ENCODE results near the gene PRKAG3.

The PRKAG3 gene

DNA sequence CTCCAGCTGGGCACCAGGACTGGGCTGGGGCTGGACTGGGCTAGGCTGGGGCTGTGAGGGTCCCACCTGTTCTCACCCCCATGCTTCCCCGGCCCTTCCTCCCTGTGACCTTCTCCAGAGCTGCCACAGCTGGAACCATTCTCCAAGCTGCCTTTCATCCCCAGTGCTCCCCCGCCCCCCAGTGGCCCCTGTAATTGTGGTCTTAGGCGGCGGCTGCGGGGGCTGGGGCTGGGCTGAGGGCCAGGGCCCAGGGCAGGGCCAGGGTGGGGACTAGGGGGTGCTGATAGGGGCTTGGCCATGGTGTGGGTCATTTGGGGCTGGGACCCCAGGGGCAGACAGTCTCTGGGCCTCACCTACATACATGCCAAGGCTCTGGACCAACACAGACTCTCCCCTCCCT lies 46.3 kb upstream of the PRKAG3 start:
- DNase-seq (ENCODE audit: extremely low read depth, low read depth): no peak
- TF ChIP-seq CTCF (IDR thresholded peaks at IDR 0.05; ENCODE audit: low read depth, low read length, missing control alignments): no peak
- no peak overlapping the region for H3K4me3 ChIP-seq (replicated peaks; ENCODE audit: low read depth, low read length)

DNA sequence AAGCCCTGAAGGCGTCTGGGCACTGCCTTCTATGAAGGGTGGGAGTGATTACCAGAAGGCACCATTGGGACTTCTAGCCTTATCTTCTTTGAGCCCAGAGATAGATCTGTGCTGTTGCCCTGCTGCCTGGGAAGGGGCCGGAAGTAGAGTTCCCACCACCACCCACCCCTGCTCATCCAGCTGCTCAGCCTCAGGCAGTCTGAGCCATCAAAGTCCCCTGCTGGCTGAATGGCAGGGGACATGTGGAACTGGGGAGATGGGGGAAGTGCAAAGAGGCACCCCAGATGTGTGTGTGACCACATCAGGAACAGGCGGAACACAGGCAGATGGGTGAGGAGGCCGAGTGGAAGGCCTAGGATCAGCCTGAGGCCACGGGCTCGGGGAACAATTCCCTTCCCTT lies 45.7 kb upstream of the PRKAG3 start:
- no peak for TF ChIP-seq CTCF (IDR thresholded peaks at IDR 0.05; ENCODE audit: low read depth, low read length, missing control alignments)
- no peak for DNase-seq (ENCODE audit: extremely low read depth, low read depth)

DNA sequence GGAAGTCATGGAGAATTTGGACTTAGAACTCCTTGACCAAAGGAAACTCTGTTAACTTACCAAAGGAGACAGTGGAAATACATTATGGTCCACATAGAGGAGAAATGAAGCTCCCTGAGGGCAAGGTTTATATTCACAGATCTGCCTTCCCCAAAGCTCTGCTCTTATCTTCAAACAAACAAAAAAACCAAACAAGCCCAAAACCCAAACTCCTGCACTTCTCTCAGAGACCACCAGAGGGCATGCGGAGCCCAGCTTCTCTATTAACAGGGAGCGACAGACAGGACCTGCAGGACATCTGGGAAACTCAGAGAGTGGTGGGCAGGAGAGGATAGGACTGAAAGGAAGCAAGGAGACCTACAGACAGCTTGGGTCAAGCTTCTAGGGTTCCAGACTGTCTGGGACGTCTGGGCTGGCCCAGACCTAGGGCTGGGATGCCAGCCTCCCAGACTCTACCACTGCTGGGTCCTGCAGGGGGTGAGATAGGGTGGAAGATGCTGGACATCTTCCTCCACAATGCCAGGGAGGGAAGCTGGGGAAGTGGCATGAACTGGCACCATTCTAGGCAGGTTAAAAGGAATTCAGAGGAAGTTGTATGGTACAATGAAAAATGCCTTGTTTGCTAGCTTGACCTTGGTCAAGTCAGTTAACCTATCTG lies 45.1 kb upstream of the PRKAG3 start:
- no peak for DNase-seq (ENCODE audit: extremely low read depth, low read depth)
- peak; percentile 98 for TF ChIP-seq CTCF (IDR thresholded peaks at IDR 0.05; ENCODE audit: low read depth, low read length, missing control alignments)
- H3K4me3 ChIP-seq (replicated peaks; ENCODE audit: low read depth, low read length): no peak overlapping the region

More for the DNA sequence above, 45.7 kb upstream of the PRKAG3 start:
- H3K4me3 ChIP-seq (replicated peaks; ENCODE audit: low read depth, low read length): no peak overlapping the region

DNA sequence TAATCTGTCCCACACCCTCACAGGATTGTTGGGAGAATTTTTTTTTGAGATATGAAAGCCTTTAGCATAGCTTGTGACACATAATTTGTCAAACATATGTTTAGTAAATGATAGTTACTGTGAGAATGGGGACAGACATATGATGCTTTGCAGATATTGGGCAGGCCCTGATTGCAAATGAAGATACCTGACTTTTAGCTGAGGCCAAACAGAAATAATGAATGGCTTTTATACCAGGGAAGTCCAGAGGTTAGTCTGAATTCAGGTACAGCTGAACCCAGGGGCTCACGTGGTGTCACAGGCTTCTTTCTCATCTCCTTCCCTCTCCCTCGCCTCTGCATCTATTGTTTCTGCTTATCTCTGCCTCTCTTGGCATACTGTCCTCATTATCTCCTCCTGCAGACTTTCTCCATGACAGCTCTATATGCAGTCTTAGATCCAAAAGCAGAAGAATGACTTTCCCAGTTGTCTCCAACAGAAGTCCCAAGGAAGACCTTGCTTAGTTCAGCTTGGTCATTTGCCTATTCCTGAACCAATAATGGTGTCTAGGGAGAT lies 44.2 kb upstream of the PRKAG3 start:
- no peak for TF ChIP-seq CTCF (IDR thresholded peaks at IDR 0.05; ENCODE audit: low read depth, low read length, missing control alignments)
- no peak overlapping the region for H3K4me3 ChIP-seq (replicated peaks; ENCODE audit: low read depth, low read length)
- DNase-seq (ENCODE audit: extremely low read depth, low read depth): no peak

DNA sequence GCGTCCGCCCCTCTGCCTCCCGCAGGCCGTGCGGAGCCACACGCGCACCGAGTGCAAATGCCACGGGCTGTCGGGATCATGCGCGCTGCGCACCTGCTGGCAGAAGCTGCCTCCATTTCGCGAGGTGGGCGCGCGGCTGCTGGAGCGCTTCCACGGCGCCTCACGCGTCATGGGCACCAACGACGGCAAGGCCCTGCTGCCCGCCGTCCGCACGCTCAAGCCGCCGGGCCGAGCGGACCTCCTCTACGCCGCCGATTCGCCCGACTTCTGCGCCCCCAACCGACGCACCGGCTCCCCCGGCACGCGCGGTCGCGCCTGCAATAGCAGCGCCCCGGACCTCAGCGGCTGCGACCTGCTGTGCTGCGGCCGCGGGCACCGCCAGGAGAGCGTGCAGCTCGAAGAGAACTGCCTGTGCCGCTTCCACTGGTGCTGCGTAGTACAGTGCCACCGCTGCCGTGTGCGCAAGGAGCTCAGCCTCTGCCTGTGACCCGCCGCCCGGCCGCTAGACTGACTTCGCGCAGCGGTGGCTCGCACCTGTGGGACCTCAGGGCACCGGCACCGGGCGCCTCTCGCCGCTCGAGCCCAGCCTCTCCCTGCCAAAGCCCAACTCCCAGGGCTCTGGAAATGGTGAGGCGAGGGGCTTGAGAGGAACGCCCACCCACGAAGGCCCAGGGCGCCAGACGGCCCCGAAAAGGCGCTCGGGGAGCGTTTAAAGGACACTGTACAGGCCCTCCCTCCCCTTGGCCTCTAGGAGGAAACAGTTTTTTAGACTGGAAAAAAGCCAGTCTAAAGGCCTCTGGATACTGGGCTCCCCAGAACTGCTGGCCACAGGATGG lies 42.0 kb upstream of the PRKAG3 start:
- H3K4me3 ChIP-seq (replicated peaks; ENCODE audit: low read depth, low read length): no peak overlapping the region
- TF ChIP-seq CTCF (IDR thresholded peaks at IDR 0.05; ENCODE audit: low read depth, low read length, missing control alignments): no peak
- DNase-seq (ENCODE audit: extremely low read depth, low read depth): no peak

DNA sequence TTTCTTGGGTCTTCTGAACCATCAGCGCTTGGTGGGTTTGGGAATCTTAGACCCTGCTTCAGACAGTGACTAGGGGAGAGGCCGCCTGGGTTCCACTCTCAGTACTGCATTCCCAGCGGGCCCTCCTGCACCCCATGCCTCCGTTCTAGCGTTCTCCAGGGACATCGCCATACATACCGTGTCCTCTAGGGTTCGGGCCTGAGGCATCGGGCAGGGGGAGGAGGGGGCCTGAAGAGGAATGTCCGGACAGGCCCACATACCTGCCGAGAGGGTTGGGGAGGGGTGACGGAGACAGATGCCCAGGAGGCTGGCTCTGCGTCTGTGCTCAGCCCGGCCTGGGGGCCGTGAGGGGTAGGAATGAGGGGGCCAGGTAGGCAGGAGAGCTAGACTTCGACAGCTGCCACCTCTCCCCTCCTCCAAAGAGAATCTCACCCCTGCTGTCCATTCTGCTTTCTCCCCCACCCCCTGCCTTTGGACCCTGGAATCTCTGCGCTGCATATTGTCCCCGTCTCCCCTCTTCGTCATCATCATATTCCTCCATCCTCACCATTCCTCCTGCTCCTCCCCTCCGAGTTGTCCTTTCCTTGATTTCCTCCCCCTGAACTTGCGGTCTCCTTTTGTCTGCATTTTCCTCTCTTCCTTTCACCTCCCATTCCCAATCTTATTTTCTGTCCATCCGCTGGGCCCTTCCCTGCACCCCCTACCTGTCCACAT lies 41.2 kb upstream of the PRKAG3 start:
- no peak overlapping the region for H3K4me3 ChIP-seq (replicated peaks; ENCODE audit: low read depth, low read length)
- no peak for DNase-seq (ENCODE audit: extremely low read depth, low read depth)
- no peak for TF ChIP-seq CTCF (IDR thresholded peaks at IDR 0.05; ENCODE audit: low read depth, low read length, missing control alignments)

Data from HFF-Myc (cell line).